Limb (tissue), 2 donors: ENCODE measurements around the gene TSPAN18.

ENCODE experiments used
- DNase-seq, 2 donors: peaks; one replicate each; pipeline ENCODE4 v3.0.0-alpha.2; 2016; ENCODE audit errors: extremely low spot score in 2 of 2

Gene TSPAN18

DNA sequence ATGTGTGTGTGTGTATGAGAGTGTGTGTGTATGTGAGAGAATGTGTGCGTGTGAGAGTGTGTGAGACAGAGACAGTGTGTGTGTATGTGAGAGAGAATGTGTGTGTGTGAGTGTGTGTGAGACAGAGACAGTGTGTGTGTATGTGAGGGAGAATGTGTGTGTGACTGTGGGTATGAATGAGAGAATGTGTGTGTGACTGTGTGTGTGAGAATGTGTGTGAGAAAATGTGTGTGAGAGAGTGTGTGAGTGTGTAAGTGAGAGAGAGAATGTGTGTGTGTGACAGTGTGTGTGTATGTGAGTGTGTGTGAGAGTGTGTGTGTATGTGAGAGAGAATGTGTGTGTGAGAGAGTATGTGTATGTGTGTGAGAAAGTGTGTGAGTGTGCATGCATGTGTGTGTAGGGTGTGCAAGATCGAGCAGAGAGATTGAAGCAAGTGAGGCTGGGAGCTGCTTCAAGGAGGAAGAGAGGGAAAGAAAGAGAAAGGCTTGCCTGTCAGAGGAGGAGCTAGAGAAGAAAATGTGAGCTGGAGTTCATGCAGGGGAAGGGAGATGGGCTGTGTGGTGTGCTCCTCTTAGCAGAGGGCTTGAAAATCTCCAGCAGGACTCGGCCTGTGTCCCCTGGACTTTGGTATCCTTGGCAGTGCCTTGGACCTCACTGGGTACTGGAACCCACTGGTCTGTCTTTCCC is 251.7 kb downstream of the TSPAN18 start:
- DNase-seq = no peak

DNA sequence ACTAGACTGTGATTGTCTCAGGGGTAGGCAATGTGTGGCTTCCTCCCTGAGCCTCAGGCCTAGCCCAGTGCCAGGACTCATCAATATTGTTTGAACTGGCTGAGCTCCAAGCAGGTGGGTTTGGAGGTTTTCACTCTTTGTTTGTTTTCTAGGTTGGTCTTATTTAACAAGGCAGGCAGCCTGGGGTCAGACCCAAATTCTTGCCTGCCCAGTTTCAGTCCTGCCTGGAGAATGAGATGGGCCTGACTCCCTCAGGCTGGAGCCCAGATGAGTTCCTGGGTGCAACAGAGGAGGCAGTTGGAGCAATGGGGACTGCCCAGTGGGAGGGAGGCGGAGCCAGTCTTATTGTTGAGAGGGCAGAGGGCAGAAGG is 252.2 kb downstream of the TSPAN18 start:
- DNase-seq = no peak

DNA sequence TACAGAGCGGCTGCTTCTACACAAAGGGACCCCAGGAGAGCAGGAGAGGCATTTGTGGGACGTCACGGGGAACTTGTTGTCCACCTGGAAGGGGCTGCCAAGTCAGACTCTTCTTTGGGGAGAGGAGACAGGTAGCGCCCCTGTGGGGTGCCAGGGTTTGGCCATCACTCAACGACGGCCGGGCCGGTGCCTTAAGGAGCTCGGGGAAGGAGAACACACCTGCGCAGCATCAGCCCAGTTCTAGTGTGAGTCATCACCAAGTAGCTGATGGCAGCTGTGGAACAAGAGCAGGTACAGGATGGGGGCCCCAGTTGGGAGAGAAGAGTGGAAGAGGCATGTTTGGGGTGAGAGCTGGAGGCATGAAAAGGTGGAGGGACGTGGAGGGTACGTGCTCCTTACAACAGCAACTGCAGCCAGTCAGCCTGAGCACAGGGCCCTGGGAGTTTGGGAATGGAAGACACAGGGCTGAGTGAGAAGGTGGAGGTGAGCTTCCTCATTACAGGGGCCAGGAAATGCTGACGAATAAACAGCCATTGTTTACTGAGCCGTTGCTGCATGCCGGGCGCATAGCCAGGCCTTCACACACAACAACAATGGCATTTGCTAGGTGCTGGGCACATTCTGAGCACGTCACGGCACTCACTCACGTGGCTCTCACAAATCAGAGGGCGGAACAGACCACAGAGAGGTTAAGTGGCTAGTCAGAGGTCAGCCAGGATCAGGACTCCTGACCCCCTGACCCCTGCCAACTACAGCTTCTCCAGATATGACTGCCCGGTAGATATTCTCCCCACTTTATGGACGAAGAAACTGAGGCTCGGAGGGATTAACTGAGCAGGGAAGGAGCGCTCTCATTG is 253.0 kb downstream of the TSPAN18 start:
- DNase-seq = peak in 1 of 2 donors; percentile 19

DNA sequence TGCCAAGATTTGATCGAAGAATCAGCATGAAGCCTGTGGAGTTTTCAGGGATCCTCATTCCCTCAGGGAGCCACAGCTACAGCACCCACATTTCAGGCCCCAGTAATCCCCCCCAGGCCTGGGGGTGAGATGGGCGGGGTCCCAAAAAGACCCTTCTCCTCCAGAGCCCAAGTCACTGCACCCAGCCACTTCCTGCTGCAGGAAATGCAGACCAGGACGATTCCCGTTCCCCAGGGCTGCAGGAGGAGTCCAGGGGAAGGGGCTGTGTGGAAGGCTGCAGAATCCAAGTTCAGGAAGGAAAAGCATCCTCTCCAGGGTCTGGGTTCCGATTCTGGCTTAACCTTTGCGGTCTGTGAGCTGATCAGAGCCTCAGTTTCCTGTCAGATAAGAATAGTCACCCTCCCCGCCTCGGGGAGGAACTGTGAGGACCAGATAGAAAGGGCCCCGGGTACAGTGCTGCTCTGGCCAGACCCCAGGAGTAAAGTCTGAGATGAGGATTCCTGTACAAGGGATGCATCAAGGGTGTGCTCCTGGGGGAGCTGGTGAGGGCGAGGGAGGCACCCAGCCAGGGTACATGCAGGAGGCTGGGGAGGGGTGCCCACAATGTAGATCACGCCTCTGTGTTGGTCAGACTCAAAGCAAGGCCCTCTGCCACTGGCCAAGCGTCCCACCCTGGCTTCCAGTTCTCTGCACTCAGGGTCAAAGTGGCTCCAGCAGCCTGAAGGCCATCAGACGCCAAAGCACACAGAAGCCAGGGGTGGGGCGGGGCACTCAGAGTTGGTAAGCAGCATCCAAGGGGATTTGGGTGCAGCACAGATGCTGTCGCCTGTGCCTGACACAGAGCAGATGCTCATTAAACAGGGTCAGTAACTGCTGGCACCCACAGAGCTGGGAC is 254.0 kb downstream of the TSPAN18 start:
- peak in 1 of 2 donors; percentile 21 for DNase-seq
